HG02571 (cell line): ENCODE measurements around the gene BRD4.

ENCODE experiments used
- ATAC-seq: cut with Tn5 transposase; IDR thresholded peaks from one replicate; pipeline ENCODE4 v1.9.1; 2021; ENCODE audit warnings: mild to moderate bottlenecking, moderate library complexity; ENCODE audit not compliant: unreplicated experiment

Gene BRD4

GRCh38 chr19:15268192-15268927, 64.0 kb downstream of the BRD4 start:
- no peak for ATAC-seq

DNA sequence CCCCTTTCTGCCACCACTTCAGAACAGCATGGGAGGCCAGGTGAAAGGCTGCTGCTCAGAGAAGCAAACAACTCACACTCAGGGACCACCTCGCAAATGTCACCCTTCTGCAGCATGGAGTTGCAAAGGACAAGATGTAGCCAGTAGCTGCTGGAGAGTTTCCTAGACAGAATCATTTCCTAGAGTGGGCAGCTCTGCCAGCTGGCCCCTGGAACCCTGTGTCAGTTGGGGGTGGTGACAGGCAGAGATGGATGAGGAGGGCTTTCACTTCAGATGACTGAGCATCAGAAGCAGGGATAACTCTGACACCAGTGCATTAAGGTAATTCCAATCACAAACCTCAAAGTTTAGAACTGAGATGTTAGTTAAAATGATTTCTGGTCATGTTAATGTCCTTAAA, 65.7 kb downstream of the BRD4 start:
- no peak for ATAC-seq

DNA sequence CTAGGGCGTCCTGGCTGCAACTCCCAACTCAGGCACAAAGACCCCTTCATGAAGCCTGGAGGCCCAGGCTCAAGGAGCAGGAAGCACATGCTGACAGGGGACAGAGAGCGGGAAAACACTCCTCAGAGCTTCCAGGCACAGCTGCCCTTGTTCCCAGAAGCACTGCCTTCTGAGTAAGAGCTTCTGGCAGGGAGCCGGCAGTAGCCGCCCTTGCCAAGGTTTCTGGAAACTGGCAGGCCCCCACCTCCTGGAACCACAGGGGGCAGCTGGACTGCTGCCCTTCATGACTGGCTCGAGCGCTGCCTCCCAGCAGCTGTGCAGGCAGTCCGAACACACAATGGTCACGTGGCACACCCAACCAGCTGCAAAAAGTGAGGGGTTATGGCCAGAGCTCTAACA, 66.5 kb downstream of the BRD4 start:
- no peak for ATAC-seq

- no peak for ATAC-seq
These were observed 67.0 kb downstream of the BRD4 start for GRCh38 chr19:15265214-15265849.

GRCh38 chr19:15264933-15265206, 67.5 kb downstream of the BRD4 start:
- ATAC-seq: no peak

DNA sequence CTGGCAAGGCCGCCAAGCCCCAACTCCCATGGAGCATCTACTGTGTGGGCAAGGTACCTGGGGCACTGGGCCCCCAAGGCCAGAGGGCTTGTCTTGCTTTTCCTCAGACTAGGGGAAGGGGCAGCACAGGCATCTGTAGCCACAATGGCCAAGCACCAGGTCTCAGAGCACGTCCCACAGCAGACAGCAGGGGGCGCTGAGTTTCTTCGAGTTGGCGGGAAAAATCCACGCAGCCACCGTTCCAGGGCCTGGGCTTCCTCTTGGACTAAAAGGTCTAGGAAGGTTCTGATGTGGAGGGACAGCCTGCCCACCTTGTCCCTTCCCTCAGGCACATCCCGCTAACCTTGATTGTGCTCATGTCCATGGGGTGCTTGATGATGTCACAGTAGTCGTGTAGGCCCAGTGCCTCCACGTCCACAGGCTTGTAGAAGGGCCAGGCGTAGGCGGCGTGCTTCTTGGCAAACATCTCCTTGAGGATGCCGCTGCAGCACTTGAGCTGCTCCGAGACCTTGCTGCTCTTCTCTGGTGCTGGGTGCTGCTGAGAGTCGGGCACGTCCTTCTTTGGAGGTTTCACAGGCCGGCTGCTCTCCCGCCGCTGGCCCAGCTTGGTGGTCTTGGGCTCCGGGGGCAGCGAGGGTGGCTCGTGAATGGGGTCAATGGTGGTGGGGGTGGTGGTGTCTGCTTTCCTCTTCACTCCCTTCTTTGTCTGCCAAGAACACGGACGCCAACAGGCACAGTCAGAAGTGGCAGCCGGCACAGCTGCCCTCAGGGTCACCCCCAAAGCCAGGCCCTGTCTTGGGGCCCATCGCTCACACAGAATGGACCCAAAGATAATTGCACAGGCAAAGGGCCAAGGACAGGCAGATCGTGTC, 68.0 kb downstream of the BRD4 start:
- ATAC-seq: no peak

DNA sequence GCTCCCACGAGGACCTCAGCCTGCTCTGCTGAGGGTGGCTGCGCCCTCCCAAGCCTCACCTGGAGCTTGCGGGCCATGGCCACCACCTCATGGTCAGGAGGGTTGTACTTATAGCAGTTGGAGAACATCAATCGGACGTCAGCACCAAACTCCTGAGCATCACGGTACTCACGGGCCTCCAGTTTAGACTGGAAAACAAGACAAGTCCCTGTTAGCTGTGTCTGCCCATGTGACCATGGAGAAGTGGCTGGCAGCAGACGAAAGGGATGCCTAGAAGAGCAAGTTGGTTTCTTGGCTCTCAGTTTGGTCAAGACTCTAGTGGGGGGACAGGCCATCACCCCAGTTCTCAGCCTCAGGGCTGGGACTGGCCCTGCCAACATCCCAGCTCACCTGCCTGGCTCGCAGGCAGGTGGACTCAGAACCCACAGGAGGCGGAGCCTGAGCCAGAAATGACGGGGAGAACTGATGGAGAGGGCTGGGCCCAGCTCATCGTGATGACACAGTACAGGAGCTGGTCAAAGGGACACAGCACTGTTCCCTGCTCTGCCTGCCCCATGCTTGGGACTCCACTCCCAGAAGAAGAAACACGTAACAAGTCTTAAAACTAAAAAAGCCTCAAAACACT, 68.9 kb downstream of the BRD4 start:
- no peak for ATAC-seq

- ATAC-seq: no peak
These were observed 70.3 kb downstream of the BRD4 start for GRCh38 chr19:15262011-15262410.

- no peak for ATAC-seq
These were observed 71.4 kb downstream of the BRD4 start for GRCh38 chr19:15260939-15261338.

- ATAC-seq: no peak
These were observed 72.4 kb downstream of the BRD4 start for GRCh38 chr19:15259907-15260306.

DNA sequence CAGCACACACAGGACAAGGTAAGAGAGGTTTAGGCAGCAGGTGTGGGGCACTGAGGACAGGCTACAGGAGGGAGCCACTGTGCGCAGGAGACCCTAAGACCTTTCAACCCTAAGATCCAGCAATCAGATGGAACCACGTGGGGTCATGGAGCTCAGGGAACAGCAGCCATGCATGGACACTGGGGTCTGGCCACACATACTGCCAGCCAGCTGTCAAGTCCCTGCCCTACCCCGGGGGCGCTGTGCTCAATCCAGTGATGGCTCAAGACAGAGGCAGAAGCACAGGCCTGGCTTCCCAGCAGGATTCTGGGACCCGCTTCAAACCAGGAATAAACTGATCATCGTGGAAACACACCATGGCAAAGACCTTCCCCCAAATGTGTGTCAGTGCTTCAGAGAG, 74.6 kb downstream of the BRD4 start:
- ATAC-seq: no peak

DNA sequence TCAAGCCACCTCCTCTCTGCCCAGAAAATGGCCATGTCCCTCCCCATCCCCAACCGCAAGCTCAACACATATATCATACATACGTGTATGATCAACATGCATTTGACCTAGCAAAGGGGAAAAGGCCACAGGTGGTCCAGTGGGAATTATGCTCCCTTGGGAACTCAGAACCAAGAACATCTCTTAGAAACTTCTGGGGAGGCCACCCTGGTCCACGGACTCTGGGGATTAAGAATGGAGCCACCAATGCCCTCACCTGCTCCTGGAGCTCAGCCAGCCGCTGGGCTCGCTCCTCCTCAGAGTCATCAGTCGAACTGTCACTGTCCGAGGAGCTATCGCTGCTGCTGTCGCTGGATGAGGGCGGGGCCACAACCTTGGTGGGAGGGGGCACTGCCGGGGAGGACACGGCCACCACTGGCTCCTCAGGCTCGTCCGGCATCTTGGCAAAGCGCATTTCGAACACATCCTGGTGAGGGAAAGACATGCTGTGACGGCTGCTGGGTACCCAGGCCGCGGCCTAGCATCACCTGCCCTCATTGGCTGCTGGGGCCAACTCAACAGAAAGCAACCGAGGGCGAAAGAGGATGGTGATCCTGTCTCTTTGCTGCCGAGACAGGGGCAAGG, 75.5 kb downstream of the BRD4 start:
- no peak for ATAC-seq

DNA sequence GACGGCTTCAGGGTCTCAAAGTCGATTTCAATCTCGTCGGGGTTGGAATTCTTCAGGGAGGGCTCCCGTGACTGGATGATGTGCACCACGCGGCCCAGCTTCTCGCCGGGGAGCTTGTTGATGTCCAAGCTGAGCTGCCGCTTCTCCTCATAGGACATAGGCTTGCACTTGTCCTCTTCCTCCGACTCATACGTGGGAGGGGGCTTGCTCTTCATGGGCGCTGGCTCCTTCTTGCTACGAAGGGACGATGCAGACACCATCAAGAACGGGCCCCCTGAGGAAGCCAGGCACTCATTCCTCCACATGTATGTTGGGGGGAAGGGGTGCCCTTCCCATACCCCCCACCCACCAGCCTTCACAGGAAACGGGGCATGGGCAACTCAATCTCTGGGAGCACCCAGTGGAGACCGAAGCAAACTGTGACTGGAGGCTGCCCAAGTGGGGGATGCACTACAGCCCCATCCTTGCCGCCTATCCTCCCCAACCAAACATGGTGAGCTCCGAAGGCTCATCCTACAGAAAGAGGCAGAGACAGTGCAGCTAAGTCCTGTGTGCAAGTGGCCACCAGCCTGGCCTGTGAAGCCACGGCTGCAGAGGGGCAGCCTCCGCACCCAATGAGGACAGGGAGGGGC, 76.9 kb downstream of the BRD4 start:
- no peak for ATAC-seq

DNA sequence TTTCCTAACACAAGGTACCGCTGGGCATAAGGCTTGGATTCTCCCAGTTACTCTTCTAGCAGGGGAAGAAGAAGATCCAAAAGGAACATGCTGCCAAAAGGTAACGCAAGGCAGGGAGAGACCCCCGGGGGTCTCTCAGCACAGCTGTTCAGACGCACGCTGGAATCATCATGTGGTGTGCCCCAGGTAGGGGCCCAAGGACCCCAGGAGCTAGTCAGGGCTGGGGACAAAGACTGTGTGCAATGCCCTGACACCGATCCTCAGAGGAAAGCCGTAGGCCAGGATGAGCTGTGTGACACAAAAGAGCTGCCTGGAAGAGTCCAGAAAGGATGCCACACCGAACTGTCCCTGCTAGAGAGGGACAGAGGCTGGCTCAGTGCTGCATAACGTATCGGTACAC, 77.8 kb downstream of the BRD4 start:
- ATAC-seq: no peak

- ATAC-seq: no peak
These were observed 78.8 kb downstream of the BRD4 start for GRCh38 chr19:15253513-15253912.

DNA sequence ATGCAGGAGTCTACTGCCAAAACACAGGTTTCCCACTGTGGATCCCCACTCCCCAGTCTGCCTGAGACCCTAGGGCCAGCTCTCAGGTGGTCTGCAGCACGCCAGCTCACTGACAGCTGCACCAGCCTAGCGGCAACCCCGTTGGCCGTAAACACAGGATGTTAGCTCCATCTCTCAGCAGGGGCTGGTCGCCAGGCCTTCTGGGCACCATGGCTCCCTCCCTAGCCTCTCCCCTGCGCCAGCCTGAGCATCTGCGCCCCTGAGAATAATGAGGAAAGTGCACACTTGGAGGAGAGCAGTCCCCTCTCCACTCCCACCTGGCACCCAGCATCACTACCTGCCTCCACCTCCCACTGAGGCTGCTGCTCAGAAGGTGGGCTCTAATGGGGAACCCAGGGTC, 79.3 kb downstream of the BRD4 start:
- no peak for ATAC-seq

DNA sequence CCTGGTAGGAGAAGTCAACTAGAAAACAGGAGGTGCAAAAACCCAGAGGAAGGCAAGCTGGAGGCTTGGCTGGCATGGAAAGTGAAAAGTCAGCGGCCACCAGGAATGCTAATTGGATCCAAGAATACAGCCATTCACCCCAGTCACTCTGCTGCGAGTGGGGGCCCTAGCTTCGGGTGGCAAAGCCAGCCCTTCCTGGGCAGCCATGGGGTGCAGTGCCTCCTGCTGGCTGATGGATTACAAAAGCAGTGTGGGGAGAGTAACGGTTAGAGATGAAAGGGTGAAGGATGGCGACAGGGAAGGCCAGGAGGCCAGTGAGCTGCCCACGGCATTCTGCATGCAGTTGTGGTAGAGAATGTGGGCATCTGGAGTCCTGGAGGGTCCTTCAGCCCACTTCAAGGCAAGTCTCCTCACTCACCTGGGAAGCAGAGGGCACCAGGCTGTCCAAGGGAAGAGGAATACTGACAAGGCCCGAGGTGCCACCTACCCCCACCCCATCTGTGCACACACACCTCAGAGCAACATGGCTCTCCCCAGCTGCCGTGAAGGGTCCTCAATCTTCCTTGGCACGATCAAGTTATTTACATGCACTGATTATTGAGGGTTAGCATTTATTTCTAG, 79.8 kb downstream of the BRD4 start:
- ATAC-seq: no peak

GRCh38 chr19:15251749-15252397, 80.5 kb downstream of the BRD4 start:
- no peak for ATAC-seq

DNA sequence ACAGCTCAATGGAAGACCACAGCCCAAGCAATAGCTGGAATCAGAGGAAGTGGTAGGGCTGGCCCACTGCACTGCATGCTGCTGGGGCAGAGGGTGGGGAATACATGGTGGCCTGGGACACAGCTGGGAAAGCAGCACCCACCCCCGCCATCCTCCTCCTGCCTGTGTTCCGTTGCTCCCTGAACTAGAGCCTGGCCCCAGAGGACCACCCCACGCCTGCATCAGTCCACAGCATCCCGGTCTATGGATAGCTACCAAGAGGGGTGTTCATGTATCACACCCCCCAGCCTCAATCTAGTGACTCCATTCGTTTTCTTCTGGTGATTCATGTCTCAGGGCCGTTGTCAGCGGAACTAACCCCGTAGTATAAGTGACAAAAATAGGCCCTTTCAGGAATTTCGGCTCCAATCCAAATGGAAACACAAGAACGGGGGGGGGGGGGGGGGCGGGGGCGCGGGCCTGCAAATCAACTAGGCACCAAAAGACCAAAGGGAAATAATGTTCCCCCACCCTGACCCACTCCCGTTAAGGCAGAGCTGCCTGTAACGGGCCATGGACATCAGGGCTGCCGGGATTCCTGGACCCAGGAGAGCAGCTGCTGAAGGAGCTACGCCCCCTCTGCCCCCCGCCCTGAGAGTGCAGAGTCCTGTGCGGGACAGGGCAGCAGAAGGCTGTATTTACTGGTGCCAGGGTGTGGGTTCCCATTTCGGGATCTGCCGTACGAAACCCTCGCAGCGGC, 81.2 kb downstream of the BRD4 start:
- no peak for ATAC-seq
